HG02970 (cell line): ENCODE results near the gene TSN.

ENCODE experiments used
- ATAC-seq: cut with Tn5 transposase; IDR thresholded peaks from one replicate; pipeline ENCODE4 v1.9.1; 2021; ENCODE audit warnings: mild to moderate bottlenecking, moderate library complexity, moderate number of reproducible peaks; ENCODE audit not compliant: unreplicated experiment, low FRiP score

The TSN gene

DNA sequence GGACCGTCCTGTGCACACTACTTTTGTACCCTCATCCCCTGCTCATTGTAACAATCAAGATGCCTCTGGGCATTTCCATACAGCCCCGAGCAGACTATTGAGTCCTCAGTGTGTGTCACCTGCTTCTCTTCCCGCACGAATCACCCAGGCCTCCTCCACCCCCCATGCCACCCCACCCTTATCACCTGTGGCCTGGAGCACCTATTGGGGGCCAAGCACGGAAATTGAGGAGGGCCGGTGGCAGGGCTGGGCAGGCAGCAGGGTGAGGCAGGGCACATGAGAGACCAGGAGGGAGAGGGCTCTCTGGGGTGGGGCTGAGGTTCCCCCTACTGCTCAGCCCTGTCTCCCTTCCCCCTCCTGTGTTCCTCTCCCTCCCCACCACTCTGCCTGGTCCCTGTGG, 14.5 kb upstream of the TSN start:
- ATAC-seq = no peak

DNA sequence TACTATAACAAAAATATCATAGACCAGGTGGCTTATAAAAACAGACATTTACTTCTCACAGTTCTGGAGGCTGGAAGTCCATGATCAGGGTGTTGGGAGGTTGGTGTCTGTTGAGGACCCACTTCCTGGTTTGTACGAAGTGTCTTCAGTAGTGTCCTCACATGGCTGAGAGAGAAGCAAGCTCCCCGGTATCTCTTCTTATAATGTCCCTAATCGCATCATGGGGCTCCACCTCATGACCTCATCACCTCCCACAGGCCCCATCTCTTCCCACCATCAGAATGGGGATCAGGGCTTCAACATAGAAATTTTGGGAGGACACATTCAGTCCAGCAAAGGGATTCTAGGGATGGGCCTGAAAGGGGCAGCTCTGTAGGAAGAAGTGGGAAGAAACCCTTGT, 14.0 kb upstream of the TSN start:
- no peak for ATAC-seq

GRCh38 chr2:121746071-121746578, 9.3 kb upstream of the TSN start:
- ATAC-seq = no peak

- no peak for ATAC-seq
Measured at GRCh38 chr2:121748202-121748601, 7.2 kb upstream of the TSN start.

GRCh38 chr2:121754851-121755236, 607 bp upstream of the TSN start:
- ATAC-seq = no peak

DNA sequence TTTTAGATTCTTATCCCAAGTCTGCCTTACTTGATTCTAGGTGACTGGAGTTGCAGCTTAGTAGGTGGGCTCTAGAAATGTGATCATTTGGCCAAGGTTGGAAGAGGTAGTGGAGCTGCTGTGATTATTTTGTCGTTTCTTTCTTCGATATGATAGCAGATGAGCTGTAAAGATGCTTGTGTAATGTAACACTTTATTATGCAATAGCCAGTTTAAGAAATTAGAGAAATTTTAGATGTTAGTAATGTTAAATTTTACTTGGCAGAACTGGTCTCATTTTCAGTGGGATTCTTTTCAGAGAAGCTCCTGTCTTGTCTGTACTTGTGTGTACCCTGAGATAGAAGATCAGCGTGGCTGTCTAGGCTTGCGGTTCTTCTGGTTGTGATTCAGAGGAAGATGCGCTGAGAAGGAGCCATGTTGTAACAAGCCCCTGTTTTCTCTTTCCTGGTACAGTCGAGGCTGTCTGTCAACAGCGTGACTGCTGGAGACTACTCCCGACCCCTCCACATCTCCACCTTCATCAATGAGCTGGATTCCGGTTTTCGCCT, 9.3 kb downstream of the TSN start:
- ATAC-seq = no peak

- no peak for ATAC-seq
Measured at GRCh38 chr2:121766624-121767023, 11.2 kb downstream of the TSN start.

DNA sequence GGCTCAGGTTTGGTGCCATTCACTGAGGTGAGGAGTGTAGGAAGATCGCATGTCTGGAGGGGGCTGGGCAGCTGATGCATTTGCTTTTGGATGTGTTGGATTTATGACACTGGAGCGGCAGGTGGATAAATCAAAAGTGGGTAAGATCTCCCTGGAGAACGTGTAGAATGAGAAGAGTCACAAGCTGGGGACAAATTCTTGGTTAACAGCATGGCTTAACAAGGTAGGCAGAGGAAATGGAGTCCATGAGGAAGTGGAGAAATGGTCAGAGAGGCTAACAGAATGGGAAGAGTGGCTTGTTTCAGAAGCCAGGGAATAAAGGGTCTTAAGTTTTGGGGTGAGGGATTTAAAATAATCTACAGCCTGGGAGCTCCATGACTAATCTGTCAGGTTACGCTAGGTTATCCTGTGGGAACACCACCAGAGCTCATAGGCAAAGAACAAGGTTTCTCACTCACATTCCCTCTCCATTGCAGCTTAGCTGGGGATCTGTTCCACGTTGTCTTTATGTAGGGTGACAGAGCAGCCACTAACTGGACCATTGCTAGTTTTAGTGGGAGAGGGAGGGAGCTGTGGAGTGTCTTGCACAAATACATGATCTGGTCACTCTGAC, 12.8 kb downstream of the TSN start:
- no peak for ATAC-seq

DNA sequence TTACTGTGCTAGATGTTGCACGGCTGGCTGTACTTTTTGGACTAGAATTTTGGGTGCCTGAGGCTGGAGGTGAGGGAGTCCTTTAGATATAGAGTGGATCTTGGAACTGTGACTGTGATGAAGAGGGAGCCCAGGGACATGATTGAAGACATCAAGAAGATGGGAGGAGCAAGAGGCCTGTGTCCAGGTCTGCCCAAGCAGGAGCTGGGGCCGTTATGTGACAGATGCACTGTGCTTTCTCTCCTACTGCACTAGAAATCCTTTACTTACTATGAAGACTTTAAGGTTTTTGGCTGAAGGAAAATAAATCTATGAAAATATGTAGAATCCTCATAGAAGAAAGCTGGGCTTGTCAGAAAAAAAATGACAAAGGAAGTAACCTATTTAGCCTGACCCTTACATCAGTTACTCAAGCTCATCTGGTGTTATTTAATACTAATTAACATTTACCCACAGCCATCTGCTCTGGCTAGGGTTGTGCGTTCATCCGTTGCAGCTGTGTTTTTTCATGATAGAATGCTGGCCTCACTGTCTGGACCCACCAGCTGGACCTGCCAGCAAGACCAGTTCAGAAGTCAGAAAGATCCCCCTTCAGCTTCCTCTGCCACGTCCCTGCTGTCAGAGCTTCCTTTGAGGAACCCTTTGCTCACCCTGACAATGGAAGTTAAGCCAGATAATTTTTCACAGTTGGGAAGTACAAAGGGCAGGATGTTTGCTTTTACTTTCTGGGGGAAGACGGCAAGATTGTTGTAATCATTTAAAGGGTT, 16.7 kb downstream of the TSN start:
- ATAC-seq = no peak

DNA sequence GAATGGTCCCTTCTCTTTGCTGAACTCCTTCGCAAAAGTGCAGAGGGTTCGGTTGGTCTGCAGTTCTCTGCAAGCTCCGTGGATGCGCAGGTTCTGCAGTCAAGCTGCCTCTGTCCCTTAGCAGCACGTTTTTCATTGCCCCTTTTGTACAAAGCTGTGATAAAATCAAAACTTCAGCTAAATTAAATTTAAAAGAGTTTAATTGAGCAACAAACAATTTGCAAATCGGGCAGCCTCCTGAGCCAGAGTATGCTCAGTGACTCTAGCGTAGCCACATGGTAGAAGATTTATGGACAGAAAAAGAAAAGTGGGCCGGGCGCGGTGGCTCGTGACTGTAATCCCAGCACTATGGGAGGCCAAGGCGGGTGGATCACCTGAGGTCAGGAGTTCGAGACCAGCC, 18.8 kb downstream of the TSN start:
- no peak for ATAC-seq

GRCh38 chr2:121776361-121776760, 20.9 kb downstream of the TSN start:
- no peak for ATAC-seq

DNA sequence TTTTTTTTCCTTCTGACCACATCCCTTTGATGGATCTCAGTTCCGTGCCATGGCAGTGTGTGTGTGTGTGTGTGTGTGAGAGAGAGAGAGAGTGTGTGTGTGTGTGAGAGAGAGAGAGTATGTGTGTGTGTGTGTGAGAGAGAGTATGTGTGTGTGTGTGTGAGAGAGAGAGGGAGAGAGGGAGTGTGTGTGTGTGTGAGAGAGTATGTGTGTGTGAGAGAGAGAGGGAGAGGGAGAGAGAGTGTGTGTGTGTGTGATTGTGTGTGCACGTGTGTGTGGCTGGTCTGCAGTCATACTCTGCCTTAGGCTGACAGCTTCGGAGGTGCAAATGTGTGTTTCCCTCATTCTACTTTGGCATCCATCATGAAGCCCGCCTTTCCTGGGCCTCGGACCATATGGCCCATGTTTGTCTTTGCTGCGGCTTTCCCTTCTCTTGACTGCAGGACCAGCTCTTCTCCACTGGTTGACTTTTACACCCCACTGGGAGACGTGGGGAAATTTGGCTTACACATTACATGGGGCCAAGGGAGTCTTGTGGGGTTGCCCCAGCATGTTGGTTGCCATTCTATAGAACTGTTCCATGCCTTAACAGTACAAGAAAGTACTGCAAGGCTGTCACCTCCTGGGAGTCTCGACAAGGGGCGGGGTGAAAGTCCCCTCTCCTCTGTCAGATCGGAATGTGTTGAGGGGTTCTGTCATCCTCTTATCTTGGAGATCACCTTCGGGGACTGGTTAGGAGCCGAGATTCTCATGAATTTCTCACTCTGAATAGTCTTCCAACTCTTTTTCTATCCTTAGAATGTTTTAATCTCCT, 21.6 kb downstream of the TSN start:
- no peak for ATAC-seq

- no peak for ATAC-seq
Measured at GRCh38 chr2:121777699-121778058, 22.2 kb downstream of the TSN start.

- ATAC-seq = no peak
Measured at GRCh38 chr2:121778741-121779487, 23.5 kb downstream of the TSN start.

GRCh38 chr2:121783180-121783579, 27.7 kb downstream of the TSN start:
- no peak for ATAC-seq

DNA sequence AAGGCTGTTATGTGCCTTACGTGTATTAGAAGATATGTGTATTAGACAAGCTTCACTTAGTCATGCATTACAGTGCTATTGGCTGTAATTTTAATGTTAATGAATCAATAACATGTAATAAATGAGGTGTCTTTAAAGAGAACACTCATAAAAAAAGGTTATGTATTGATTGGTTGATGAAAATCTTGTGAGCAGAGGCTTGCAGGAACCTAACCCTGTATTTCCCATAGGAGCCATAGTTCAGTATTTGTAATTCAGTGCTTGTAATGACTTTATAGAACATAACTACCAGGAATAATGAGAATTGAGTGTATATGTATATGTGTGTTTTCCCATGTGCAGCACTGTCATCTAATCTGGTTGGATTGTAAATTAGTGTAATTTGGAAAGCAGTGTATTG, 33.2 kb downstream of the TSN start:
- no peak for ATAC-seq

DNA sequence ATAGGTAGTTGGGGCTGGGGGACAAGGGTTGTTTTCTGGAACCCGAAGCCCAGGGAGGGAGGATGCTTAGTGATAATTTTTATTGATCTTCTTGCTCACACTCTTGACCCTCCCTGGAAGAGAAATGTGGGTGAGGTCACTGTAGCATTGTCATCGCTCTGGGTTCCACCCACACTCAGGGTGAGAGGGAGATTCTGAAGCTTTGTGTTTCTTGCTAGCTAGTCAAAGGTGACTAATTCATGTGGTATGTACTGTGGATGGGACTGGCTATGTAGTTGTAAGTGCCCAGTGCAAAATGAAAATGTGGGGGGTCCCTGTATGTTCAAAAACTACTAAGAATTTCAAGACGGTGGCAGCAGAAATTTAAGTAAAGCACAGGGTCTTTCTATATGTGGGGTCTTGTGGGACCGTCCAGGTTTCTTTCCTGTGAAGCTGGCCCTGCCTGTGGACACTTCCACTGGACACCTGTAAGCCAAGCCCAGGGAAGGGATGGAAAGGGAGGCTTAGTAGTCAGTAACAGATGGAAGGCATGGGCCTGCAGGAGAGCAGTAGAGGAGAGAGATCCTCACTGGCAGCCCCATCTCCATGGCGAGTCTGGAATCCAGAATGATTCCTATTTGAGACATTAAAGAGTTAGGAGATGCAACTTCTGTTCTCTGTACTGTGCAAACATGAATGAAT, 35.0 kb downstream of the TSN start:
- no peak for ATAC-seq

DNA sequence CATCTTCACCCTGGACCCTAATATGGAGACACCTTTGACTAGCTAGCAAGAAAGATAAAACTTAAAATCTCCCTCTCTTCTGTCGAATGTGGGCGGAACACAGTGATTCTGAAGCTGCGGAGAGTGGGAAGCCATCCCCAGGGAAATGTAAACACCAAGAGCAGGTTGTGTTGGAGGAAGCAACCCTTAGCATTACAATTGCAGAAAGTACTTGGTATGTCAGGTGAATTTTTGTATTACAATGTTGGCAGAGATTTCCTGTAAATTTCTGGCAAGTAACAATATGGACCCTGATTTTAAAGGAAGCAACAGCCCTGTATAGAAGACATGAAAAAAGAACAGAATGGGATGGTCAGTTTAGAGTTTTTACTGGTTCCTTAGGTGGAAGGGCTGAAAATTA, 35.8 kb downstream of the TSN start:
- no peak for ATAC-seq

- ATAC-seq = no peak
Measured at GRCh38 chr2:121791801-121792221, 36.4 kb downstream of the TSN start.

DNA sequence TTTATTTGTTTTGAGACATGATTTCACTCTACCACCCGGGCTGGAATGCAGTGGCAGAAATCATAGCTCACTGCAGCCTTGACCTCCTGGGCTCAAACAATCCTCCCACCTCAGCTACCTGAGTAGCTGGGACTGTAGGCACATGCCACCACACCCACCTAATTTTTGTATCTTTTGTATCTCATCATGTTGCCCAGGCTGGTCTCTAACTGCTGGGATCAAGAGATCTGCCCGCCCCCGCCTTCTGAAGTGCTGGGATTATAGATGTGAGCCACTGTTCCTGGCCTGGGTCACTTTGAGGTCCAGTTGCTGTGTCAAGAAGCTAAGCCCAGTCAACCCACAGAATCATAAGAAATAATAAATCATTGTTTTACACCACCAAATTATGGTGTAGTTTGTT, 38.4 kb downstream of the TSN start:
- no peak for ATAC-seq
